PFSK-1 (cell line): ENCODE results near the gene FGD6.

Experiments
- FOXP2 ChIP-seq: optimal IDR thresholded peaks from 2 replicates; pipeline ENCODE3; 2011; ENCODE audit warnings: borderline replicate concordance, control low read depth, inconsistent platforms; ENCODE audit not compliant: insufficient read depth; ENCODE audit errors: extremely low read length, extremely low read depth
- POLR2AphosphoS5 ChIP-seq: IDR thresholded peaks from 2 replicates; pipeline ENCODE4 v1.6.1; 2012; ENCODE audit warnings: low read depth, mild to moderate bottlenecking, control low read depth, low read length, moderate library complexity
- REST ChIP-seq, 2 experiments: IDR thresholded peaks; 2 replicates each; pipeline versions ENCODE4 v1.6.1 to v1.8.0; 2011 to 2012; ENCODE audit warnings: low read depth in 2 of 2, low read length in 2 of 2, control low read depth in 1 of 2, inconsistent platforms in 1 of 2, mild to moderate bottlenecking in 1 of 2, moderate library complexity in 1 of 2; ENCODE audit not compliant: insufficient read depth in 1 of 2
- SIN3A ChIP-seq: IDR thresholded peaks from 2 replicates; pipeline ENCODE4 v1.6.1; 2012; ENCODE audit warnings: mild to moderate bottlenecking, low read length, moderate library complexity, borderline replicate concordance; ENCODE audit not compliant: insufficient read depth
- TAF1 ChIP-seq: IDR thresholded peaks from 2 replicates; pipeline ENCODE4 v1.6.1; 2012; ENCODE audit warnings: low read length, control low read depth, borderline replicate concordance; ENCODE audit not compliant: insufficient read depth

- TF ChIP-seq SIN3A = no peak
- no peak for TF ChIP-seq REST (IDR thresholded peaks at IDR 0.05; ENCODE audit: insufficient read depth in 1 of 2, low read depth in 2 of 2, low read length in 2 of 2)
- TF ChIP-seq TAF1 = no peak
- TF ChIP-seq POLR2AphosphoS5 = no peak
- no peak for TF ChIP-seq FOXP2
Measured at GRCh38 chr12:95136598-95136997, 80.7 kb downstream of the FGD6 start.
